GM21529 (cell line): ENCODE measurements around the gene MAN1C1.

Experiments used
- ATAC-seq: cut with Tn5 transposase; IDR thresholded peaks from one replicate; pipeline ENCODE4 v1.9.1; 2021; ENCODE audit not compliant: unreplicated experiment

Gene MAN1C1

DNA sequence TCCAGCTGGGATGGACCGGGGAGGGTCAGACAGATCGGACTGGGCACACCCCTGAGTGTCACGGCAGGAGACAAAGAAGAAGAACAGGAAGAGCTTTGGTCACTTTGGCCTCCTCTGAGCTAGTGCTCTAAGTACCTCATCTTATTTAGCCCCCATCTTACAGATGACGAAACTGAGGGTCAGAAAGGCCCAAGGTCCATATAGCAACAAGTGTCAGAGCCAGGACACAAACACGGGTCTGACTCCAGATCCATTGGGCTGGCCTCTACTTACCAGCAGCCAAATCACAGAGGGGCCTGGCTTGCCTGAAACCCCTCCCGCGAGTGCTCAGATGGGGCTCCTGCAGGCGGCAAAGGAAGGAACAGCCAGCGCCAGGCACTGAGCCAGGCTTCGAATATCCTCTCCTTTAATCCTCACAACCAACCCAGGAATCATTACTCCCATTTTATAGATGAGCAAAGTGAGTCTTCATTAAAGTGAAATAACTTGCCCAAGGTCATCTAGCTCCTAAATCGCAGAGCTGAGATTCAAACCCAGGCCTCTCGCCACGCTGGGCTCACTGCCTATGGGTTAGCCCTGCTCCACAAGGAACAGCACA is 157.7 kb downstream of the MAN1C1 start:
- no peak for ATAC-seq

DNA sequence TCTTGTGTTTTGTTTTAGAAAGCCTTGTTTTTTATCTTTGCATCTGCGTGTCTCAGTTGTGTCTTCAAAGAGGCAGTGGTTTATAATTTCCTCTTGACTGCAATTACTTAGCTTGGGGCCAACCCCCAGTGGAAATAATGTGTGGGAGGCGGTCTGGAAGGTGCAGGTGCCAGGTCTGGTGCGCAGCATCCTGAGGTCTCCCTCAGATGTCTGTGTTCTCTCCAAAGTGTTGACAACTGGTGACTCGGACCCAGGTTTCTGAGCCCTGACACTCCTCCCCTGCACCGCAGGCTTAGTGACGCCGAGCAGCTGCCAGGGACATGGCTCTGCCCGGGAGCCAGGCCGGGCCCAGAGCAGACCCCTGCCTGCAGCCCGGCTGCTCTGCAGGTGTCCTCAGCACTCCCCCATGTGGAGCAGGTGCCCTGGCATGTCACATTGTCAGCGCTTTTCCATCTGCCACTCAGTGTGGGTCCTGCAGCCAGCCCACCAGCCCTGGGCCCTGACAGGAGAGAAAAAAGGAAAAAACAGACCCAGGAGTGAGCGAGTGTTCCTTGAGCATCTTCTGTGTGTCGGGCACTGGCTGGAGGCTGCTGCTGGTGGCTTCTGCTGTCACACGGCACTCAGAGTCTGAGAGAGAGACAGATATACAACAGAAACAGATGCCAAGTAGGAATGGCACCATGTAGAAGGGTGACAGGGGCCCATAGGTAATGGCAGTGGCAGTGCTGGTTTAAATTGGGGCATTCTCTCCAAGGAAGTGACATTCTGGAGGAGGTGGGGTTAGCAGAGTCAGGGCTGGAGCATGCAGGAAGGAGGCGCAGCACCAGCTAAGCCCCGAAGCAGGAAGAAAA is 158.6 kb downstream of the MAN1C1 start:
- ATAC-seq: no peak

DNA sequence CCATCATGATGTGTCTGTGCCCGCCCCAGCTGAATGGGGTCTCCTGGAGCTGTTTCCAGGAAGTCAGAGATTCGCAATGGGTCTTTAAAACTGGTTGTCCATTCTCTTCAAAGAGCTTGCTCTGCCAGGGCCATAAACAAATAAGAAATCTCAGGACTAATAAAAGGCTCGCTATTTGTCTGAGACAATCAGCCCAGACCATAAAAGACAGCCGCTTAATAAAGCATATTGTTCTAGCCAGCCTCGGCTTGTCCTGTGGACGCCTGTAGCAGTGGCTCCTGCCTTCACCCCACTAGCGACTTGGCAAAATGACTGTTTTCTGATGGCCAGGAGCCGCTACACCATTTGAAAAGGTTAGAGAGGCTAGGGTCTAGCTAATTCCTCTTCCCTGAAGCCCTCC is 162.8 kb downstream of the MAN1C1 start:
- ATAC-seq: no peak

DNA sequence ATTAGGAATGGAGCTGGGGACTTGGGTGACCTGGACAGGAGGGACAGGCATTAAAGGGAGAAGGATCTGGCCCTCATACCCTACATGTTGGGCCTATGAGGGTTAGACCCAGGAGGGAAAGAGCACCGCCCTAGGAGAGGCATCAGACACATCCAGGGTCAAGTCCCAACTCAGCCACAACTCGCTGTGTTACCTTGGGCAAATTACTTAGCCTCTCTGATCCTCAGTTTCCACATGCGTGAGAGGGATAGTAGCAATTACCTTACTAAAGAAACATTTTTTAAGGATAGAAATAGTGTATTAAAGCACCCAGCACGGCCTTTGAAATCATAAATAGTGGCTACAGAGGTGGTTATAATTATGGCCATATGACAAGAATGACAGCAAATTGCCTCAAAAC is 163.3 kb downstream of the MAN1C1 start:
- ATAC-seq: no peak

DNA sequence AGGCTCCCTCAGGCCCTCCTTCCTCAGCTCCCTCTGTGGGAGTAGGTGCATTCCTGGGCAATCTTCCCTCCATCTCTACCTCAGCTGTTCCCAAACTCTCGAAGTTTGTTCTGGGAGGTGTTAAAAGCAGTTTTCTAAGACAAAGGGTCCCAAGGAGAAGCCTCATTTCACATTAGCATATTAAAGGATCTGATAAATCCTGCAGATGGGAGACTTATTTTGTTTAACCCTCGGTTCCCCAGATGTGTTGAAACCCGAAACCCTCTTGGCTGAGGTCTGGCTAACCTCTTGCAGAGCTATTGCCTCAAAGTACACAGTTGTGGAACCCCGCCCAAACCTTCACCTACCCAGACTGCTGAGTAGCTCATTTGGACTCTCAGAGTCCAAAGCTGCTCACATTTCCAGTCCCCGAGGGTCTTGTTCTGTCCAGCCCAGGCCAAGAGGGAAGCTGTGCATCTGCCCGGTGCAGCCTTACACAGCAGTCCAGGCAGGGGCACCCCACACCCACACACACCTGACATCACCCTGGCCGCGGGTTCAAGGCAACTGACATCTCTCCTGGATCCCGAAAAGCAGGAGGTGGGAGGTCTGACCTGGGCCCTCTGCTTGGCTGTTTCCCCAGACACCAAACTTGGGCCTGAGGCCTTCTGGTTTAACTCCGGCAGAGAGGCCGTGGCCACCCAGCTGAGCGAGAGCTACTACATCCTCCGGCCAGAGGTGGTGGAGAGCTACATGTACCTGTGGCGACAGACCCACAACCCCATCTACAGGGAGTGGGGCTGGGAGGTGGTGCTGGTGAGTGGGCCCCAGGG is 163.9 kb downstream of the MAN1C1 start:
- ATAC-seq: no peak

DNA sequence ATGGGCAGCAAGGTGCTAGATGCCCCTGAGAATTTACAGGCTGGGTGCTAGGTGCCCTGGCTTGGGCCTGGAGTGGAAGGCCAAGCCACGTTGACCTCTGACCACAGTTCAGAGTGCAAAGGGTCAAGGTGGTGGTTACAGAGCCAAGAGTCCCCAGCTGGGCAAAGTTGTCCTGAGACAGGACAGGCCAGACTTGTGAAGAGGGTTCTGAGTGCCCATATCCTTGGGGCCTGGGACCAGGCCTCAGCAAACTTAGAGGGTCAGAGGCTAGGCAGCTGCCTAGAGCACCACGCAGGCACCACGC is 164.5 kb downstream of the MAN1C1 start:
- ATAC-seq: no peak

DNA sequence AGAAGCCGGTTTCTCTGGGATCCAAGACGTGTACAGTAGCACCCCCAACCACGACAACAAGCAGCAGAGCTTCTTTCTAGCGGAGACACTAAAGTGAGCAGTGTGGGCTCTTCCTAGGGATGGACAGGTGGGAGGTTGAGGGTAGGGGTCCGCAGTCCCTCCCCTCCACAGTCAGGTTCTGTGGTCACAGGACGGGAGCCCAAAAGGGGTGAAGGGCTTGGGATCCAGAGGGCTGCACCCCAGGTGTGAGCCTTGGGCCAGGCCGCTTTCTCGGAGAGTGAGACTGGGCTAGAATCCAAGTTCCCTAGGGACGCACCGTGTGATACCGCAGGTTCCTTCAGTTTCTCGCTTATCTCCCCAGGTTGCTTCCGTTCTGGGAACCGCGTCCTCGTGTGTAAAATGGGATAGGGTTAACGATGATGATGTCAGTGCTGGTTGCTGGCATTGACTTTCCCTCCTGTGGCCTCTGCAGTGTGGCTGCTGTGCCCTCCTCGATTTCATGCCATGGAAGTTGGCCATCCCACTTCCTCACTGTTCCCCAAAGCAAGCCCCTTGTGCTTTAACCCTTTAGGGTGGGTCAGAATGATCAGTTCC is 166.1 kb downstream of the MAN1C1 start:
- no peak for ATAC-seq

DNA sequence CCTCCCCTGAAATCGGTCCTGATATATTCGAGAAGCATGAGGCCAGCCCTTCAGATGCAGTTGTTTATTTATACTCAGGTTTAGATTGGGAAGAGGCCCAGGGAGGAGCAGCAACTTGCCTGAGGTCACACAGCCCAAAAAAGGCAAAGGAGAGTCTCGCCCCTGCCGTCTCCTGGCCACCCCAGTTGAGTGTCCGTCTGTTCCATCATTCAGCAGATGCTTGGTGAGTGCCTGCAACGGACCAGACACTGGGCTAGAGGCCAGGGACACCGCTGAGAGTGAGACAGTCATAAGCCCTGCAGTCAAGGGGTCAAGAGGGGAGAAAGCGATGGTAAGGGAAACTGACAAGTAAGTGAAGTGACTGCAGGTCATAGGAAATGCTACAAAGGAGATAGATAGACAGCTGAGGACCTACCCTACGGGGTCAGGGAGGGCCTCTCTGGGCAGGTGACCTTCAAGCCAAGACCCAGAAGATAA is 168.0 kb downstream of the MAN1C1 start:
- ATAC-seq: no peak

DNA sequence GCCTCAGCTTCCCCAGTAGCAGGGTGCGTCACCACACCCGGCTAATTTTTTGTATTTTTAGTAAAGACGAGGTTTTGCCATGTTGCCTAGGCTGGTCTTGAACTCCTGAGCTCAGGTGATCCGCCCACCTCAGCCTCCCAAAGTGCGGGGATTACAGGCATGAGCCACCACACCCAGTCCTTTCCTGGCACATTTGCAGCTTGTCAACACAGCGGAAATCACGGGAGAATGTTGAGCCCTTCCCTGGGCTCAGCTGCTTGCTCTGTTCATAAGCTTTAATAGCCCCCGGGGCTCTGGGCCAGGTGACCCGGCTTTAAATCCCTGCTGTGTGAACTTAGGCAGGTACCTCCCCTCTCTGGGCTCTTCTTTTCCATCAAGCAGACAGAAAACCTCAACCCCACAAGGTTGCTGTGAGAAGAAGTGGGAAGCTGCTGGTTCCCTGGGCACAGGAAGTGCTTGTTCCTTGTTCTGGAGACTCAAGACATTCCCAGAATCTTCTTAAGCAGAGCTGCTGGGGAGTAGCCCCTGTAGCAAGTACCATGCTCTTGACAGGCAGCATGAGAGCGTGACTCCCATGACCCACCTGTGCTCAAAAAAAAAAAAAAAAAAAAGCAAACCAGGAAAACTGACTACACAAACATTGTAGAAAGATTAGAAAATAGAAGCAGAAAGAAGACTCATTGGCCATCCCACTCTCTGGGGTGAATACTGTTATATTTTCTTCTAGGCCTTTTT is 168.9 kb downstream of the MAN1C1 start:
- no peak for ATAC-seq

DNA sequence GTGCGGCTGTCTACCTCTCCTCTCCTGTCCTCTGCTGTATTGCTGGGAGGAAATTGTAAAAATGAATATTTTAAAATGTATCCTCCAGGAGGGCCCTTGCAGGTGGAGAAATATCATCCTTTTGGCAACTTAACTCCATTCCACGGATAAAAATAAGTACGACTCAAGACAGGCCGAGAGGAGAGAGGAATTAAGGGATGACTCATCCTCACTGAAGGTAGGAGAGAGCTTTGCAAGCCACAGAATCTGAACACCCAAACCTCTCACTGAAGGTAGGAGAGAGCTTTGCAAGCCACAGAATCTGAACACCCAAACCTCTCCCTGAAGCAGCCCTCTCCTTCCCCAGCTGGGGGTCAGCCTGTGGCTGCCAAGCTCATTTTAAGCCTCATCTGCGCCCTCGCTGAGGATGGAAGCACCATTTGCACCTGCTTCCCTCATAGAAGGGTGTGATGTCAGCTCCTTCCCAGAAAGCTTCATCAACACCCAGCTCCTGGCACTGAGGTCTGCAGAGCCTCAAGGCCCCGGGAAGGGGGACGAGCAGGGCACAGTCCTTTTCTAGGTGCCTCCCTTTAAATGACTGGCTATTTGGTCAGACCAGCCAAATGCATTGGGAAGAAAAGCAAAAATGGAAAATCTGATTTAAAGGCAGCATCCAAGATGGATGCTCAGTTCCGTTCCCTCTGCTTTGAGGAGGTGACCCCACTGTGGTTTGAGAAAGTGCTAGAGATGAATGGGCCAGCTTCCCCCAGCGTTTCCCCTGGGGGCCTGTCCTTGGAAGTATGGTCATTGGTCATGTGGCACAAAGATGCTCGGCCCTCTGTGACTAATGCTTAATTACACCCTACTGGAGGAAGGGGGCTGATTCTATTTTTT is 170.5 kb downstream of the MAN1C1 start:
- no peak for ATAC-seq

DNA sequence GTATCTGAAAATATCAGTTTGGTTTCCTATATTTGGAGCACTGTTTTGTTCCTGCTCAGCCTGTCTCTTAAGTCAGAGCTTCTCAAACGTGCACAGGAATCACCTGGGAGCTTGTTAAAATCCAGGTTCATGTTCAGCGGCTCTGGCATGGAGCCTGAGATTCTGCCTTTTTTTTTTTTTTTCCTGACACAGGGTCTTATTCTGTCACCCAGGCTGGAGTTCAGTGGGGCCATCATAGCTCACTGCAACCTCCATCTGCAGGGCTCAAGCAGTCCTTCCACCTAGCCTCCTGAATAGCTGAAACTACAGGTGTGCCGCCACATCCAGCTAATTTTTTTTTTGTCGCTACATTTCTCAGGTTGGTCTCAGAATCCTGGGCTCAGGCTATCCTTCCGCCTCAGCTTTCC is 171.2 kb downstream of the MAN1C1 start:
- no peak for ATAC-seq

DNA sequence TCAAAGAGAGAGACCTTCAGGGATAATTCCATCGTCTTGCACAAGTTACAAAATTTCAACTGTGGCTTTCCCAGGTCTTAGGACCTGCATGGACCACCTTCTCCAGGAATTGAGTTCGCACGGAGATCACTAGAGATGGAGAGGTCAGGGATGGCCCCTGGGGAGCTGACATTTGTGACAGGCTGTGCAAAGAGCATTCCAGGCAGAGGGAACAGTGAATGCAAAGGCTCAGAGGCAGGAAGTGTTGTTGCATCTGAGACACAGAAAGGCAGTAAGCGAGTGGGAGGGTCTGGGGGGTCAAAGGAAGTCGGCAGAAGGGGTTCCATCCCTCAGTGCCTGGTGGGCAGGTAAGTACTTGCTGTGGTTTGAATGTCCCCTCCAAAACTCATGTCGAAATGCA is 173.9 kb downstream of the MAN1C1 start:
- no peak for ATAC-seq

DNA sequence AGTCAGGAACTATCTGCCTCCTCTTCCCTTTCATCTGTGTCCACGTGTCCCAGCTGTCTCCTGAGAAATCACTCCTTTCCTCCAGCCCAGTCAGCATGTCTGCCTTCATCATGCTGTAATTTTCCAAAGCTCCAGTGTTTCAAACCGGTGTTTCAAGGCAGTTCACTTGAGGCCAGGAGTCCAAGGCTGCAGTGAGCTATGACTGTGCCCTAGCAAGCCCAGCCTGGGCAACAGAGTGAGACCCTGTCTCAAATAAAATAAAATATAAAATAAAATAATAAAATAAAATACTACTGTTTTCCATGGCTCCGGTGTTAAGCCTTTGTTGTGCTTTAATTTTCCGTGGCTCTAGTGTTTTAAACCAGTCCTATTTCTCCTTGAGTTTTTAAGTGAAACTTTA is 175.5 kb downstream of the MAN1C1 start:
- ATAC-seq: no peak

DNA sequence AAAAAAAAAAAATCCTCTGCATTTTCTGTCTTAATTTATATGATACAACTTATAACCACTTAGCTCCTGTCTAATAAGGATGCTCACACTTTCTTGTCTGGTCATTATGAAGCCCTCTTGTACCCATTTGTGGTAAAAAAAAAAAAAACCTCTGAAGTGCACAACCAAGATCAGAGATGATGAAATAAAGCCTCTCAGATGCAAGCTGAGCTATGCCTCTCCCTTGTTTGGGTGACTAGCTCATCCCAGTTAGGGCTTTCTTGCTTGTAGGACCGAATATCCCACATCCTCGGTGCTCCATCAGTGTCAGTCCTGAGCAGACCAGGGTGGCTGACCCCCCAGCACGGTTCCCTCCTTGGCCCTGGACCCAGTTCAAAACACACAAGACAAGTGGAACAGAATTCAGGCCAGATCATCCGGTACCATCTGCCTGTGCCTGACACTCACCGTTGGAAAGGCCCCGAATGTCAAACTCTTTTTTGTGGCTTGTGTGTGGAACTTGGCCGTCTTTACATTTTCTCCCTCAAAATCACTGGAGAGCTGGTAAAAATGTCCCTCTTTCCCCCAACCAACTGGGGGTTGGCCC is 177.1 kb downstream of the MAN1C1 start:
- ATAC-seq: no peak

DNA sequence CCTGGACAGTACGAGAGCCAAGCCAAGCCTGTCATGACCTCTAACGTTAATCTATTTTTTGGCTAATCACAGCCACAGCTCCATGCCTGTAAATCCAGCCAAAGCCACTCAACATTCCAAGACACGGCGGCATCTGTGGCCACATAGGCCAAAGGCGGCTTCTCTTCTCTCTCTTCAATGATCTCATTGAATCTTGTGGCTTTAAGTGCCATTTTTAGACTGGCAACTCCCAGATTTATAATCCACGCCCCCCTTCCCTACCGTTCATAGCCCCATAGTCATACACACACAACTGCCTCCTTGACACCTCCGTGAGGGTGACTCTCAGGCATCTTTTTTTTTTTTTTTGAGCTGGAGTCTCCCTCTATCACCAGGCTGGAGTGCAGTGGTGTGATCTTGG is 177.7 kb downstream of the MAN1C1 start:
- ATAC-seq: no peak

DNA sequence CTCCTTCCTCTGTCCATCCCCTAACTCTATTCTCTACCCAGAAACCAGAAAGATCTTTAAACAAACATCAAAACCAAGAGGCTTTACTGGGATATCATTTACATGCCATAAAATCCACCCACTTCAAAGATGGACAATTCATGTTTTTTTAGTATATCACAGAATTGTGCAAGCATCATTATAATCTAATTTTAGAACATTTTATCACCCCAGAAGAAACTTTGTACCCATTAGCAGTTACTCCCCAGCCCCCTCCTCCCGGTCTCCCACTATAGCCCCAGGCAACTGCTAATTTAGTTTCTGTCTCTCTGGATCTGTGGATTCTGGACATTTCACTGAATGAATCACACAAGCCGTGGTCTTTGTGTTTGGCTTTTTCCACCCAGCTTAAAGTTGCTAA is 178.6 kb downstream of the MAN1C1 start:
- ATAC-seq: no peak

DNA sequence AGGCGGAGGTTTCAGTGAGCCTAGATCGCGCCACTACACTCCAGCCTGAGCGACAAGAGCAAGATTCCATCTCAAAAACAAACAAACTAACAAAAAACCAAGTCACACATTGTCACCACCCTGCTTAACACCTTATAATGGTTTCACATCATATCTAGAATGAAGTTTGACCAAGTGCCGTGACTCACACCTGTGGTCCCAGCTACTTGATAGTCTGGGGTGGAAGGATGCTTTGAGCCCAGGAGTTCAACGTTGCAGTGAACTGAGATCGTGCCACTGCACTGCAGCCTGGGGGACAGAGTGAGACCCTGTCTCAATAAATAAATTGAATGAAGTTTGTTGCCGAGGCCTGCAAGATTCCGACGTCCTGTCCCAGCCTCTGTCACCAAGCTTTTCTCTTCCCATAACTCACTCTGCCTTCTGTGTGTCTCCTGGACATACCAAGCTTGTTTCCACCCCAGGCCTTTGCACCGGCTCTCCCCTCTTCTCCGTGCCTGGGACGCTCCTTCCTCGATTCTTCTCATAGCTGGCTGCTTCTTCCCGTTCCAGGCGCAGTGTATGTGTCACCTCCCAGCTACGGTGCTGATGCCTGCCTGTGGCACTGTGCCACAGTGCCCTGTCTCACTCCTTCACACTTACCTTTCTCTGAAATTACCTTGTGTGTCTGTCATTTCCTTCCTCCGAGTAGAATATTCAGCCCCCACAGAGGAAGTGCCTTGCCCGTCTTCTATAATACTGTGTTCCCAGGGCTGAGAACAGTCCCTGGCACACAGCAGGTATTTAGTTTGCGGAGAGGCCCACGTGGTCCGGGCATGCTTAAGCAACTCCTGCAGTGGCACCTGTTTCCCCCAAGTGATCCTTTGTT is 179.6 kb downstream of the MAN1C1 start:
- no peak for ATAC-seq

DNA sequence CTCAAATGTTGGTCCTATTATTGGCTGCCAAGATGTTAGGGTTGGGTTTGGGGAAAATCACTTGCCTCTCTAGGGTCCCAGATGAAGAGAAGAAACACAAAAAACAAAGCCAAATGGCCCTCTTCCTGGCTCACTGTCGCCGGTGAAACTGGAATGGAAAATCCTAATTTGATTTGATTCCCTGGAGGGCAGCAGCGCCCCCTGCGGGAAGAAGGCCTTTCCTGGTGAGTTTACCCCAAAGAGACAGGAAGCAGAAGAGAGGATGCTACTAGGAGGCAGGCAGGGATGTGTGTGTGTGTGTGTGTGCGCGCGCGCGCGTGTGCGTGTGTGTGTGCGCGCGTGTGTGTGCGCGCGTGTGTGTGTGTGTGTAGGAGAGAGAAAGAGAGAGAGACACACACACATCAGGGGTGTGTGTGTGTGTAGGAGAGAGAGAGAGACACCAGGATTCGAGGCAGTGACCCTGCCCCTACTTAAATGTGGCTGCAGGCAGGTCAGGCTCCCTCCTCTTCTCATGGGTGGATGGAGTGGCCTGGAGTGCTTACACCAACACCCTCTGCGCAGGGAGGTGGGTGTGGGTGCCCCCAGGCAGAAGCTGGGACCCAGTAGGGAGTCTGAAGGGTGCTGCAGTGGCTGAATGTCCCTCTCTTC is 180.3 kb downstream of the MAN1C1 start:
- no peak for ATAC-seq
